ENCODE results near the gene LOXL1. TPM values are rescaled to one million over a fixed set of nuclear protein-coding genes. Genes with fewer than 3 reads are reported as not detected.

The LOXL1 gene
- total RNA-seq, 1 donor from 2014 or later: 67.2 TPM

GRCh38 chr15:73932381-73933191 is 6.3 kb downstream of the LOXL1 start:
- no peak for TF ChIP-seq CTCF (IDR thresholded peaks at IDR 0.05; ENCODE audit: insufficient read depth, low read length, poor library complexity, severe bottlenecking)
- H3K27me3 ChIP-seq (ENCODE audit: control insufficient read depth, insufficient read depth, low read length): no peaks in the 10 kb centered on the region
- H3K36me3 ChIP-seq (ENCODE audit: control insufficient read depth, insufficient read depth, low read length): no peaks in the 10 kb centered on the region
- DNase-seq (ENCODE audit: low read depth): no peak
- H3K4me3 ChIP-seq (ENCODE audit: low read depth, low read length): no peak overlapping the region

GRCh38 chr15:73934281-73934680 is 8.0 kb downstream of the LOXL1 start:
- no peak for TF ChIP-seq CTCF (IDR thresholded peaks at IDR 0.05; ENCODE audit: insufficient read depth, low read length, poor library complexity, severe bottlenecking)
- DNase-seq (ENCODE audit: low read depth): no peak
- Histone ChIP-seq H3K27me3 (ENCODE audit: control insufficient read depth, insufficient read depth, low read length) (no peaks in the 10 kb centered on the region), H3K36me3 (ENCODE audit: control insufficient read depth, insufficient read depth, low read length) (no peaks in the 10 kb centered on the region), H3K4me3 (ENCODE audit: low read depth, low read length) (no peak overlapping the region)

DNA sequence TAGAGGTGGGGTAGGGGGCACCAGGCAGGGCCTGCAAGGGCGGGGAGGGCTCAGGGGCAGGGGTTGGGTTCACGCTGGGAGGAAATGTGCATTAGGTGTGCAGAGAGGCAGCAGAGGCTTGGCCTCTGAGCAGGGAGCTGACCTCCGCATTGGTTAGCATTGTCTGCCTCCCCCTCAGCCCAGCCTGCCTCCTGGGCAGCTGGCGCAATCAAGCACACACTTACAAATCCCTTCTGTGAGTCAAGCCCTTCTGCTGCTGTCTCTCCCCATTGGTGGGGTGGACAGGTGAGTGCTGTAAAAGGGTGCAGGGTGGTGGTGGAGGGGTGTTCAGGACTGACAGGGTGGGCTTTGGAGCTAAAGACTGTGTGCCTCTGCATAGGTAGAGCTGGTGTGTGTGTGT is 9.3 kb downstream of the LOXL1 start:
- Histone ChIP-seq H3K36me3 (ENCODE audit: control insufficient read depth, insufficient read depth, low read length) (no peaks in the 10 kb centered on the region), H3K27me3 (ENCODE audit: control insufficient read depth, insufficient read depth, low read length) (no peaks in the 10 kb centered on the region), H3K4me3 (ENCODE audit: low read depth, low read length) (no peak overlapping the region)
- TF ChIP-seq CTCF (IDR thresholded peaks at IDR 0.05; ENCODE audit: insufficient read depth, low read length, poor library complexity, severe bottlenecking): no peak
- no peak for DNase-seq (ENCODE audit: low read depth)

DNA sequence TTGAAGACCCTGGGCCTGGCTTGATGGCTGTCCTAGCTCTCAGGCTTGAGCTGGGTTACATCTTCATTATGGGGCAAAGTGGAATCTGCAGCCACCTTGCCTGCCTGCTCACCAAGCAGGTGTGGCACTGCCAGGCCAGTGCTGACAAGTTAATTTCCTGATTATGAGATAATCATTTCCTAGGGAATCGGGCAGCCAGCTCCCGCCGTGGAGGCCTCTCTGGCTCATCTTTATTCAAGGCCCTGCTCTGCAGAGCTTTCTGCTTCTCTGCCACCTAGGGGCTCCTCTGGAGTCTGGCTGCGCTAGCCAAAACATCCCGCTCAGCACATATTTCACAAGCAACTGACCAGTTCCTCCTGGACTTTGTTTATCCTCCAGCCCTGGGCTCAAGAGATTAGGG is 9.9 kb downstream of the LOXL1 start:
- no peaks in the 10 kb centered on the region for H3K27me3 ChIP-seq (ENCODE audit: control insufficient read depth, insufficient read depth, low read length)
- no peaks in the 10 kb centered on the region for H3K36me3 ChIP-seq (ENCODE audit: control insufficient read depth, insufficient read depth, low read length)
- no peak for DNase-seq (ENCODE audit: low read depth)
- peak; percentile 33 for TF ChIP-seq CTCF (IDR thresholded peaks at IDR 0.05; ENCODE audit: insufficient read depth, low read length, poor library complexity, severe bottlenecking)
- H3K4me3 ChIP-seq (ENCODE audit: low read depth, low read length): no peak overlapping the region

- no peak overlapping the region for H3K4me3 ChIP-seq (ENCODE audit: low read depth, low read length)
These were observed 10.5 kb downstream of the LOXL1 start for GRCh38 chr15:73936588-73937290.

More at GRCh38 chr15:73936588-73937290, 10.5 kb downstream of the LOXL1 start:
- H3K27me3 ChIP-seq (ENCODE audit: control insufficient read depth, insufficient read depth, low read length): no peaks in the 10 kb centered on the region
- no peak for TF ChIP-seq CTCF (IDR thresholded peaks at IDR 0.05; ENCODE audit: insufficient read depth, low read length, poor library complexity, severe bottlenecking)
- no peaks in the 10 kb centered on the region for H3K36me3 ChIP-seq (ENCODE audit: control insufficient read depth, insufficient read depth, low read length)
- DNase-seq (ENCODE audit: low read depth): no peak
